Endothelial cell of umbilical vein (primary cell): ENCODE measurements around the gene GEMIN4. TPM values are rescaled to one million over a fixed set of nuclear protein-coding genes. Genes with fewer than 3 reads are reported as not detected.
"Not testable (repeated sequence)": the region's sequence is repeated elsewhere in the genome, so short reads cannot be mapped to it uniquely, and the experiment has no call there.

Source experiments
- BruUV-seq: library from RNA; stranded (reverse); fragments of 400-500 nt; replicated peaks from 2 replicates; lab custom pipeline; 2021; lab: Mats Ljungman, UMichigan
- CTCF ChIA-PET: fragments of 300-600, 350-600 bp; sonication (Branson Sonifier 250); formaldehyde crosslinking; loops from one replicate; lab custom pipeline; 2021; ENCODE audit warnings: antibody characterized with exemption, inconsistent platforms; lab: Charles Lee
- POLR2A ChIA-PET: fragments of 300-600, 350-600 bp; sonication (Branson Sonifier 250); formaldehyde crosslinking; loops from one replicate; lab custom pipeline; 2021; ENCODE audit warnings: antibody characterized with exemption, inconsistent platforms; lab: Charles Lee
- DNase-seq: peaks from one replicate; pipeline ENCODE4 v3.0.0-alpha.2; 2011; ENCODE audit warnings: low read depth, low spot score
- FAIRE-seq: peaks from 2 replicates; lab custom pipeline; 2011; peaks lifted over from hg19 to GRCh38; lab: Jason Lieb, UNC
- H2AFZ ChIP-seq: 2 replicates; pipeline ENCODE4 v1.6.0; 2012; ENCODE audit warnings: low read depth, low read length, control low read depth, inconsistent platforms
- H3K27ac ChIP-seq: 2 replicates; pipeline ENCODE4 v1.5.1; 2011; ENCODE audit warnings: low read depth, mild to moderate bottlenecking, control low read depth, low read length, moderate library complexity; ENCODE audit not compliant: insufficient read depth
- H3K27me3 ChIP-seq, 2 experiments: 2 replicates each; pipeline versions ENCODE4 v1.6.0 to v1.6.1; 2011; ENCODE audit warnings: low read length in 2 of 2, mixed read lengths in 1 of 2; ENCODE audit not compliant: control insufficient read depth in 2 of 2, insufficient read depth in 2 of 2
- H3K36me3 ChIP-seq, 2 experiments: 2 replicates in 1 of 2; 3 replicates in 1 of 2; pipeline ENCODE4 v1.5.1; 2011; ENCODE audit warnings: low read length in 2 of 2, mild to moderate bottlenecking in 1 of 2, moderate library complexity in 1 of 2; ENCODE audit not compliant: control insufficient read depth in 2 of 2, insufficient read depth in 2 of 2; ENCODE audit errors: extremely low read depth in 1 of 2
- H3K4me1 ChIP-seq: 3 replicates; pipeline ENCODE4 v1.5.1; 2011; ENCODE audit warnings: mild to moderate bottlenecking, low read length; ENCODE audit not compliant: control insufficient read depth, insufficient read depth; ENCODE audit errors: extremely low read depth
- H3K4me2 ChIP-seq: 2 replicates; pipeline ENCODE4 v1.6.1; 2011; ENCODE audit warnings: low read length, control low read depth, mixed read lengths; ENCODE audit not compliant: insufficient read depth
- H3K4me3 ChIP-seq, 3 experiments: fragments of 200-600 bp in 1 of 3; sonication (generic), shearing (Covaris generic) in 1 of 3; replicated peaks in 1 of 3; 2 replicates each; pipeline ENCODE4 v1.5.1; 2011 to 2016; ENCODE audit warnings: control low read depth in 3 of 3, low read length in 3 of 3, mild to moderate bottlenecking in 2 of 3, inconsistent platforms in 1 of 3, low read depth in 1 of 3, moderate library complexity in 1 of 3; ENCODE audit not compliant: insufficient read depth in 1 of 3
- H3K79me2 ChIP-seq: 2 replicates; pipeline ENCODE4 v1.6.0; 2012; ENCODE audit warnings: low read length, inconsistent platforms; ENCODE audit not compliant: control insufficient read depth, insufficient read depth
- H3K9ac ChIP-seq: replicated peaks from 2 replicates; pipeline ENCODE3; 2011; ENCODE audit warnings: low read length, control low read depth; ENCODE audit not compliant: insufficient read depth; ENCODE audit errors: extremely low read depth
- H3K9me1 ChIP-seq: replicated peaks from 3 replicates; pipeline ENCODE4 v1.6.0; 2011; ENCODE audit warnings: mild to moderate bottlenecking, low read length; ENCODE audit not compliant: control insufficient read depth, insufficient read depth; ENCODE audit errors: extremely low read depth
- H3K9me3 ChIP-seq: replicated peaks from 2 replicates; pipeline ENCODE4 v1.5.1; 2012; ENCODE audit warnings: low read length, inconsistent platforms; ENCODE audit not compliant: control insufficient read depth, insufficient read depth
- H4K20me1 ChIP-seq: replicated peaks from 2 replicates; pipeline ENCODE3; 2011; ENCODE audit warnings: mild to moderate bottlenecking, low read length; ENCODE audit not compliant: control insufficient read depth, insufficient read depth; ENCODE audit errors: extremely low read depth
- CTCF ChIP-seq, 2 donors: IDR thresholded peaks; 1 replicate in 1 of 2; 2 replicates in 1 of 2; pipeline ENCODE4 v1.5.1; 2011; ENCODE audit warnings: low read length in 2 of 2, mild to moderate bottlenecking in 2 of 2, moderate library complexity in 2 of 2, control low read depth in 1 of 2, inconsistent platforms in 1 of 2, low read depth in 1 of 2; ENCODE audit not compliant: insufficient read depth in 1 of 2; ENCODE audit errors: extremely low read depth in 1 of 2
- EZH2 ChIP-seq: IDR thresholded peaks from 2 replicates; pipeline ENCODE4 v1.6.1; 2012; ENCODE audit warnings: borderline replicate concordance, low read depth, mild to moderate bottlenecking, moderate library complexity, low read length, inconsistent platforms; ENCODE audit not compliant: severe bottlenecking
- FOS ChIP-seq: IDR thresholded peaks from 2 replicates; pipeline ENCODE4 v1.6.1; 2011; ENCODE audit warnings: mild to moderate bottlenecking, low read length, moderate library complexity, borderline replicate concordance; ENCODE audit not compliant: insufficient read depth
- GATA2 ChIP-seq: IDR thresholded peaks from 2 replicates; pipeline ENCODE4 v1.7.0; 2011; ENCODE audit warnings: low read depth, mild to moderate bottlenecking, moderate library complexity, mixed read lengths, low read length; ENCODE audit not compliant: insufficient read length, insufficient read depth
- JUN ChIP-seq: IDR thresholded peaks from 2 replicates; pipeline ENCODE4 v1.6.1; 2011; ENCODE audit warnings: borderline replicate concordance, low read depth; ENCODE audit not compliant: insufficient read length, insufficient read depth
- MAX ChIP-seq: IDR thresholded peaks from 2 replicates; pipeline ENCODE4 v1.6.1; 2011; ENCODE audit not compliant: insufficient read depth, insufficient read length
- MYC ChIP-seq: IDR thresholded peaks from one replicate; pipeline ENCODE4 v1.6.1; 2011; ENCODE audit warnings: mild to moderate bottlenecking, low read depth, low read length
- POLR2A ChIP-seq: IDR thresholded peaks from 2 replicates; pipeline ENCODE4 v1.6.1; 2012; ENCODE audit warnings: low read depth, mild to moderate bottlenecking, control low read depth, low read length
- POLR2AphosphoS5 ChIP-seq: IDR thresholded peaks from 2 replicates; pipeline ENCODE4 v1.6.1; 2012; ENCODE audit warnings: low read depth, mild to moderate bottlenecking, control low read depth, low read length, moderate library complexity; ENCODE audit not compliant: insufficient read depth
- dilution Hi-C: fragments of 300-500 bp; cut with MboI; formaldehyde crosslinking; loops from one replicate; pipeline ENCODE4 v1.15.0; 2019; ENCODE audit warnings: low sequenced_read_pairs; ENCODE audit not compliant: extremely low pct_ligation_motif_present
- intact Hi-C: fragments of 100-400 bp; cut with micrococcal nuclease; formaldehyde crosslinking; loops from one replicate; pipeline ENCODE4 v1.10.0; 2022
- polyA plus RNA-seq, 4 experiments: library from polyadenylated mRNA; depleted of rRNA in 3 of 4; stranded (reverse) in 3 of 4; unstranded in 1 of 4; fragments of >200 nt; gene quantifications; 2 replicates each; pipeline versions ENCODE4 v1.2.1 to v1.2.3, GENCODE V29; 2011 to 2012; ENCODE audit warnings: missing spikeins in 1 of 4
- total RNA-seq: library from RNA; stranded (reverse); gene quantifications from 2 replicates; pipeline ENCODE4 v1.2.3, GENCODE V29; 2021

Gene GEMIN4
- total and polyA plus RNA-seq, 2 donors (not counting 3 experiments of a cell fraction or from before 2014, with no cell fraction given), result 23.5 to 29.9 TPM

DNA sequence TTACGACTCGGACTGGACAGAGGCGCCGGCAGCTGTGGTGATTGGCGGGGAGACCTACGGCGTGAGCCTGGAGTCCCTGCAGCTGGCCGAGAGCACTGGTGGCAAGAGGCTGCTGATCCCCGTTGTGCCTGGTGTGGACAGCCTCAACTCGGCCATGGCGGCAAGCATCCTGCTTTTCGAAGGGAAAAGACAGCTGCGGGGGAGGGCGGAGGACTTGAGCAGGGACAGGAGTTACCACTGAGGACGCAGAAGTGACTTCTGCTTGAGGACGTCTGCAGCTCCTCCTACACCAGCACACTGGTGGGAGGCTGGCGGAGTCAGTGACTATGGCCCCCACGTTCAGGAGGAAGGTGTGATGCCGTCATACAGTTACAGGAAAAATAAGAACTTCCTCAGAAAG lies 39.8 kb upstream of the GEMIN4 start:
- FAIRE-seq (no peak), DNase-seq (no peak)
- intact Hi-C loops, result no loop called here
- Histone ChIP-seq H3K9me3 (no peaks in the 10 kb centered on the region), H3K4me3 (no peak overlapping the region), H3K4me2 (no peak overlapping the region), H4K20me1 (no peaks in the 10 kb centered on the region), H3K27me3 (no peaks in the 10 kb centered on the region), H3K36me3 (peaks cover 12 to 15% of the 10 kb centered on the region in 2 experiments), H3K27ac (no peak overlapping the region), H3K9me1 (no peaks in the 10 kb centered on the region), H3K79me2 (no peaks in the 10 kb centered on the region), H3K4me1 (peaks cover 10% of the 10 kb centered on the region), H3K9ac (no peak overlapping the region), H2AFZ (no peak overlapping the region)
- TF ChIP-seq MYC (no peak), POLR2A (no peak), CTCF (IDR thresholded peaks at IDR 0.05; ENCODE audit: extremely low read depth in 1 of 2, insufficient read depth in 1 of 2, low read depth in 1 of 2, low read length in 2 of 2) (no peak), MAX (no peak), JUN (no peak), FOS (no peak), POLR2AphosphoS5 (no peak), GATA2 (no peak), EZH2 (no peak)
- CTCF ChIA-PET, result interaction anchor here (1.2 to 15.3 kb wide), 3 partner anchors 88 to 264 kb away, joined by 3 to 341 read pairs (median 8); partner anchors contain the start of gene NXN
- dilution Hi-C loops, result loop anchor here (25.0 kb wide), 1 partner anchor 195 kb away; the partner anchor contains the start of genes NXN and TIMM22
- no TSS peak for BruUV-seq
- POLR2A ChIA-PET, result no interaction called here

GRCh38 chr17:790874-791247 lies 38.8 kb upstream of the GEMIN4 start:
- BruUV-seq, DNase-seq, H3K27ac ChIP-seq, H3K9ac ChIP-seq, intact Hi-C loops, H3K9me3 ChIP-seq, H3K9me1 ChIP-seq, H3K4me2 ChIP-seq, H2AFZ ChIP-seq, POLR2A ChIA-PET, H4K20me1 ChIP-seq, H3K4me3 ChIP-seq, H3K27me3 ChIP-seq, H3K79me2 ChIP-seq, FAIRE-seq: not testable (repeated sequence)
- H3K4me1 ChIP-seq, result peaks cover 10% of the 10 kb centered on the region
- dilution Hi-C loops, result loop anchor here (25.0 kb wide), 1 partner anchor 196 kb away; the partner anchor contains the start of genes NXN and TIMM22
- peaks cover 12 to 15% of the 10 kb centered on the region in 2 experiments for H3K36me3 ChIP-seq
- CTCF ChIA-PET, result interaction anchor here (1.8 to 15.3 kb wide), 2 partner anchors 189 to 265 kb away, joined by 8 to 341 read pairs; partner anchors contain the start of gene NXN
